GM18951 (cell line): Measurements from ENCODE around the gene PTPMT1.

Experiments used
- POLR2A ChIP-seq: IDR thresholded peaks from 4 replicates; pipeline ENCODE4 v1.6.1; 2011; ENCODE audit warnings: mild to moderate bottlenecking; ENCODE audit not compliant: insufficient read length, insufficient read depth; ENCODE audit errors: extremely low read depth
- in situ Hi-C: fragments of 300-500 bp; cut with MboI; formaldehyde crosslinking; loops from one replicate; pipeline ENCODE4 v1.12.0; 2022; ENCODE audit warnings: low sequenced_read_pairs, mixed read lengths, inconsistent platforms; ENCODE audit not compliant: unreplicated experiment

Gene PTPMT1

GRCh38 chr11:47593492-47593933, 28.1 kb downstream of the PTPMT1 start:
- in situ Hi-C loops, result no loop called here
- TF ChIP-seq POLR2A, result no peak

- in situ Hi-C loops, result no loop called here
- TF ChIP-seq POLR2A, result no peak
Observed at GRCh38 chr11:47593934-47594855, 28.8 kb downstream of the PTPMT1 start, which contains the start of gene C1QTNF4. TSS of gene C1QTNF4 (minus strand) at chr11:47594411. CDS start at chr11:47590810, 3,601 bp downstream.

- no peak for TF ChIP-seq POLR2A
- in situ Hi-C loops, result no loop called here
Observed at GRCh38 chr11:47595029-47595428, 29.6 kb downstream of the PTPMT1 start.

GRCh38 chr11:47595967-47596366, 30.6 kb downstream of the PTPMT1 start:
- no peak for TF ChIP-seq POLR2A
- in situ Hi-C loops, result no loop called here

GRCh38 chr11:47599902-47600301, 34.5 kb downstream of the PTPMT1 start:
- no peak for TF ChIP-seq POLR2A
- in situ Hi-C loops, result no loop called here

- in situ Hi-C loops, result no loop called here
Observed at GRCh38 chr11:47603295-47603694, 37.9 kb downstream of the PTPMT1 start.

GRCh38 chr11:47605921-47606320, 40.5 kb downstream of the PTPMT1 start:
- TF ChIP-seq POLR2A, result no peak
- in situ Hi-C loops, result no loop called here

More at GRCh38 chr11:47603295-47603694, 37.9 kb downstream of the PTPMT1 start:
- no peak for TF ChIP-seq POLR2A

- no peak for TF ChIP-seq POLR2A
- in situ Hi-C loops, result no loop called here
Observed at GRCh38 chr11:47606731-47607130, 41.3 kb downstream of the PTPMT1 start.

GRCh38 chr11:47607380-47607779, 42.0 kb downstream of the PTPMT1 start:
- no peak for TF ChIP-seq POLR2A
- in situ Hi-C loops, result no loop called here

GRCh38 chr11:47609675-47610074, 44.3 kb downstream of the PTPMT1 start:
- in situ Hi-C loops, result no loop called here

GRCh38 chr11:47611348-47611794, 46.0 kb downstream of the PTPMT1 start:
- in situ Hi-C loops, result no loop called here
- no peak for TF ChIP-seq POLR2A

More at GRCh38 chr11:47609675-47610074, 44.3 kb downstream of the PTPMT1 start:
- TF ChIP-seq POLR2A, result no peak

- in situ Hi-C loops, result no loop called here
- TF ChIP-seq POLR2A, result no peak
Observed at GRCh38 chr11:47615249-47615648, 49.9 kb downstream of the PTPMT1 start.

- in situ Hi-C loops, result no loop called here
- no peak for TF ChIP-seq POLR2A
Observed at GRCh38 chr11:47616726-47617416, 51.5 kb downstream of the PTPMT1 start.
